Activated effector memory CD4-positive, alpha-beta T cell treated with anti-CD3 and anti-CD28 coated beads, Interleukin-2, amount 50 U/mL, for 16 hours (primary cell): ENCODE data around the gene DSTN.
A peak's percentile ranks its signal among the peaks of the same experiment; 100 is the strongest.

Experiments used
- DNase-seq: peaks from one replicate; pipeline ENCODE4 v3.0.0-alpha.2; 2020

DSTN gene

GRCh38 chr20:17584689-17585088 is 14.8 kb downstream of the DSTN start:
- DNase-seq, result no peak

DNA sequence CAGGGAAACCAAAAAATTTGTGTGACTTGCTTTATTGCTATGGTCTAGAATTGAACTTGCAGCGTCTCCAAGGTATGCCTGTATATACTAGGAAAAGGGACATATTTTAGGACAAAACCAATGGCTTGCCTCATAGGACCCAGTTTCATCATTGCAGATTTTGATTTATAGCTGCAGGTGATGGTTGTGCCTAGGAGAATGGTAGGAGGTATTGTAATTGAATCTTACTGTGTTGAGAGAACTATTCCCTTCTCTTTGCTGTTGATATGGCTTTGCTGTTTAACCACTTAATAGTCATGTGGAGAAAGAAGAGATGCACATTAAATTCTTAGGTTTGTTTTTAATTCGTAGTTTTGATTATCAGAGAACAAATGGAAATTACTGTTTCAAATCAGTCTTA is 16.4 kb downstream of the DSTN start:
- no peak for DNase-seq

DNA sequence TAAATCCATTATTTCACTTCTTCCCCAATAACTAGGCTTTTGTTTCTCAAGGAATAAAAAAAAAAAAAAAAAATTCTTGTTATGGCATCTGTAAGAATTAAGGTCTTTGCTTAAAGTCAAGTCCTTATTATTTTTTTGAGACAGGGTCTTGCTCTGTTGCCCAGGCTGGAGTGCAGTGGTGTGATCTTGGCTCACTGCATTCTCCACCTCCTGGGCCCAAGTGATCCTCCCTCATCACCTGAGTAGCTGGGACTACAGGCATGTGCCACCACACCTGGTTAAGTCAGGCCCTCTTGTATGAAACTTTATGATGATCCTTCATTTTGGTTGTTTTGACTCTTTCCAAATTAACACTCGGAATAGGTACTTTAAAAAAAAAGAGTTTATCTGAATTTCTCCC is 17.3 kb downstream of the DSTN start:
- no peak for DNase-seq

DNA sequence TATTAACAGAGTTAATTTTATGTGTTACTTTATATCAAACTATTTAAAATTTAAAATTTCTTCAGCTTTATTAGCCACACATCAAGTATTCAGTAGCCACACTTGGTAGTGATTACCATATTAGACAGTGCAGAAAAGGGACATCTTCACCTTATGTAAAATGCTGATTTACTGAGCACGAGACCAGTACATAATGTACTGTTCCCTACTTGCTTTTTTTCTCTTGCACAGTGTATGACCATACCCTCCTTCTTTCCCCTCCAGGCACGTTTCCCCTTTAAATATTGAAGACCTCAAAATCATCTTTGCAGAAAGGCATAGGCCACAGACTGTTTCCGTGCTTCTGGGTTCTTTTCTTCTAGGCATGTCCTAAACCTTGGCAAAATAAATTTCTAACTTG is 17.9 kb downstream of the DSTN start:
- no peak for DNase-seq

DNA sequence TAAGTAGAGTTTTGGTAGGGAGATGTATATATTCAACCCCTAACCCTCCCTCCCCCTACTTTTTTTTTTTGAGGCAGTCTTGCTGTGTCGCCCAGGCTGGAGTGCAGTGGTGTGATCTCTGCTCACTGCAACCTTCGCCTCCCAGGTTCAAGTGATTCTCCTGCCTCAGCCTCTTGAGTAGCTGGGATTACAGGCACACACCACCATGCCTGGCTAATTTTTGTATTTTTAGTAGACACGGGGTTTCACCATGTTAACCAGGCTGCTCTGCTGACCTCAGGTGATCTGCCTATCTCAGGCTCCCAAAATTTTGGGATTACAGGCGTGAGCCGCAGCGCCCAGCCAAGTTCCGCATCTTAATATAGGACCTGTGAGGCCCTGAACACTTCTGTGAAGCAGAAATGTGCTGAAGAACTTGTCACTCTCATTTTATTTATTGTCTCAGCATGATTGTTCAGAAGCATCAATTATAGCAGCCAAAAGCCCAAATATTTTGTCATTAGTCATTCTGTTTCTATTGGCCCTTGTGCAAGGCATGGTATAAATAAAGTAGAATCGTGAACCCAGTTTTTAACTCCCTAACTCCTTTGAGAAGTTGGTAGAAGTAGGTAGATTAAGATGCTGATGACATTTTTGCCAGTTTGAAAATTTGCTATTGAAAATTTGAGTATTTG is 19.4 kb downstream of the DSTN start:
- DNase-seq, result no peak

DNA sequence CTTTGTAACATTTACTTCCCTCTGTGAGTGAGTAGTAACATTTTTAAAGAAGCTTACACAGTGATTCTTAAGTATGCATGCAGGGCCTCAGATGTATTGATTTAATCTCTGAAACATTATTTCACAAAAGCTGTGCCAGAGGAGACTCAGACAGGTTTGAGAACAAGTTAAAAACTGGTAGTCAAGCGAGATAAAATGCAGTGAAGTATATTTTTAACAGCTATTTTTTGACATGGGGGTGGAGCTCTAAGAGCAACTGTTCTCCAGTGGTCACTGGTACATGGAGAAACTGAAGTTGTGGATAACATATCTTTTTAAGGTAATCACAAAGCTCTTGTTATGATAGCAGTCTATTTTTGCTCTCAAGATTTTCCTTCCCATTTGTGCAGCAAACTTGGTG is 20.4 kb downstream of the DSTN start:
- DNase-seq, result no peak

GRCh38 chr20:17593902-17594301 is 24.0 kb downstream of the DSTN start:
- no peak for DNase-seq

- DNase-seq, result no peak
These were observed 24.6 kb downstream of the DSTN start for GRCh38 chr20:17594443-17594842.

- no peak for DNase-seq
These were observed 26.0 kb downstream of the DSTN start for GRCh38 chr20:17595856-17596255.

GRCh38 chr20:17598013-17598550 is 28.2 kb downstream of the DSTN start:
- no peak for DNase-seq

- DNase-seq, result no peak
These were observed 32.1 kb downstream of the DSTN start for GRCh38 chr20:17601957-17602356.

GRCh38 chr20:17602493-17602892 is 32.6 kb downstream of the DSTN start:
- no peak for DNase-seq

GRCh38 chr20:17605131-17605660 is 35.3 kb downstream of the DSTN start:
- DNase-seq, result no peak

GRCh38 chr20:17606001-17606400 is 36.1 kb downstream of the DSTN start:
- DNase-seq, result no peak

DNA sequence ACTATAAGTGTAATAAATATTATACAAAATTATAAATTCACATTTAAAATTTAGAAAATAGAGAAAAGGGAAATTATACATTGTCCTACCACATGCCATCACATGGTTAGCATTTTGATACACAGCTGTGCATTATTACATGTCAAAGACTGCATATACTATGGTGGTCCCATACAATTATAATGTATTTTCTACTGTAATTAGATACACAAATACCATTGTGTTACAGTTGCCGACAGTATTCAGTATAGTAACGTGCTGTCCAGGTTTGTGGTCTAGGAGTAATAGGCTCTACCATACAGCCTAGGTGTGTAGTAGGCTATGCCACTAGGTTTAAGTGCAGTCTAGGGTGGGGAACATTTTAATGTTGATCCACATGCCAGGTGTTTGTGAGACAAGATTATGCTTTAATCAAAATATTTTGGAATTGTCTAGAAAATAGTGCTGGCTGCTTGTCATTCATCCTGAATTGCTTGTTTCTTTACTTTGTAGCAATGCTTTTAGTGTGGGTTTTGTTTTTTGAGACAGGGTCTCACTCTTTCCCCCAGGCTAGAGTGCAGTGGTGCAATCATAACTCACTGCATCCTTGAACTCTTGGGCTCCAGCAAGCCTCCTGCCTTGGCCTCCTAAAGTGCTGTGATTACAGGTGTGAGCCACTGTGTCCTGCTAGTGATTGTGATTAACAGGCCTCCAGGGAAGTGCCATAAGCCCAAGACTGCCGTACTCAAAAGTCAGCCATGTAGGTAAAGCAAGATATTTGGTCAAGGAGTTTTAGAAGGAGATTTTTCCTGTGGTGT is 39.0 kb downstream of the DSTN start:
- no peak for DNase-seq

DNA sequence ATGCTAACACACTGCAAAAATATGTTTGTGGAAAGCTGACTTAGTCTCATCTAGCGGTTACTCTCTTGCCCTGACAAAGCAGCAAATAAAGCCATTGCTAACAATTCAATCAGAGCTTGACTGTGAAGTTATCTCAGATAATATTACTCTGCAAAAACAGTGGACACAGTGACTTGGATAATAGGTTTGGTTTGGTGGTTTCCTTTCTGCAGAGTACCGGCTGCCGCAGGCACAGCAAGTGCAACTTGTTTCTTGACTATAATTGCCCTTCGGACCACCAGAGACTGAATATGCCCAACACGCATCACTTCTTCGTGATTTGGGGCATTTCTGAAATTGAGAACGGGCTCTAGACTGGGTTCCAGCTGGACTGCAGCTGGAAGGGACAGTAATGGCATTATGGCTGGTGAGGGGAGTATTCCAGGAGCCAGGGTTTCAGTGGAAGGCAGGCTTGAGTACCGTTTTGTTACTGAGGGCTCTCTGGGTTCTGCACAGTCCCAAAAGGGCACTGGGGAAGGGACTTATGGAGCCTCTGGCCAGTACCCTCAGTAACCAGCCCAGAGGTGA is 40.0 kb downstream of the DSTN start:
- no peak for DNase-seq

- peak; percentile 84 for DNase-seq
These were observed 40.9 kb downstream of the DSTN start for GRCh38 chr20:17610566-17611289.

- peak; percentile 69 for DNase-seq
These were observed 41.3 kb downstream of the DSTN start for GRCh38 chr20:17611290-17611539.

GRCh38 chr20:17611540-17612286 is 41.8 kb downstream of the DSTN start:
- DNase-seq, result no peak

DNA sequence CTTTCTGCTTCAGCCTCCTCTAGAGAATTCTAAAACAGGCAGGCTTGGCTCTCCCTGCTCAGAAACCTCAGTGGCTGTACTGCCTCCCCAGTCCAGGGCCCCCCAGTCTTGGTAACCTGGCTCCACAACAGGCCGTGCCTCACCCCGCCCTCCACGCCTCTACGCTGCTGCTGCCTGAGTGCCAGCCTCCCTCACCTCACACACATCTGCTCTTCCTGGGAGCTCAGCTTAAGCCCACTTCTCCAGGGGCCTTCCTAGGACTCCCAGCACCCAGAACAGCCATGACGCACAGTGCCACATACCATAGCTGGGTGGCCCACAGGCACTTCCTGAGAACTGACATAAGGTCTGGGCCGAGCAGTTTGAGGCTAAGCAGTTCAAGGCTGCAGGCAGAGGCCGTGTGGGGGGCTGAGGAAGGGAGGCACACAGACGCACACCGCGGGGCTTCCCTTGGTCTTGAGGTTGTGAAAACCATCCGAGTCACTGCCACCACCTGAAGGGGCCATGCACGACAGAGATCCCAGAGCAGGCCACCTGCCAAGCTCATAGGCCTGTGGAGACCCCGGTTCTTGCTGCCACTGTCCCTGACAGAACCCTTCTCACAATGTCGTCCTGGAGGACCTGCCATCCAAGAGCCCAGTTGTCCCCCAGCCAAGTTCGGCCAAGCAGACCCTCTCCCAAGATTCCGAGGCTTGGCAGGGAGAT is 42.6 kb downstream of the DSTN start:
- peak; percentile 66 for DNase-seq

DNA sequence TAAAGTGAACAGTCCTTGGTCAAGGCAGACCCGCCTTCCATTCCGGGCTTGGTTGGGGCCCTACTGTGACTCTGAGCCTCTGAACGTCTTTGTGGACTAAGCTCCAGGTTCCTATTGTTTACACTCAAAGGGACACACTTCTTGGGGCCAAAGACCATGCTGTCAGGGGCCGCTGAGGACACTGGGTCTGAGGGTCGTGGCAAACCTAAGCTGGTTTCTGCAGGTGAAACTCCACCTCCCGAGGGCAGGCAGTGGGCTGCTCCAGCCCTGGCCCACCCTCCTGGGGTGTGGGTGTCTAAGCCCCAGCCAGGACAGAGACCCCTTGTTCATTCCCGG is 43.1 kb downstream of the DSTN start:
- peak; percentile 53 for DNase-seq
